BE2C (cell line): ENCODE measurements around the gene CDC123.

Experiments
- DNase-seq: peaks from one replicate; pipeline ENCODE4 v3.0.0-alpha.2; 2020
- H3K27me3 ChIP-seq: fragments of 250-450 bp; sonication (Bioruptor Pico); 2 replicates; pipeline ENCODE4 v1.5.1; 2020; ENCODE audit warnings: mild to moderate bottlenecking
- H3K36me3 ChIP-seq: fragments of 250-450 bp; sonication (Bioruptor Pico); 2 replicates; pipeline ENCODE4 v1.5.1; 2020; ENCODE audit warnings: mild to moderate bottlenecking
- H3K4me1 ChIP-seq: fragments of 250-450 bp; sonication (Bioruptor Pico); 2 replicates; pipeline ENCODE4 v1.5.1; 2020
- H3K4me3 ChIP-seq: 2 replicates; pipeline ENCODE4 v1.5.1; 2011; ENCODE audit warnings: low read depth, low read length
- H3K9me3 ChIP-seq: fragments of 250-450 bp; sonication (Bioruptor Pico); 2 replicates; pipeline ENCODE4 v1.5.1; 2020
- CTCF ChIP-seq: IDR thresholded peaks from 2 replicates; pipeline ENCODE4 v1.5.1; 2012; ENCODE audit warnings: mild to moderate bottlenecking, low read depth, low read length

CDC123 gene

GRCh38 chr10:12195281-12195602 lies 746 bp upstream of the CDC123 start:
- Histone ChIP-seq H3K27me3 (no peaks in the 10 kb centered on the region), H3K4me3 (peak overlapping the region; percentile 99), H3K4me1 (no peaks in the 10 kb centered on the region), H3K9me3 (no peaks in the 10 kb centered on the region), H3K36me3 (peaks cover 14% of the 10 kb centered on the region)
- no peak for TF ChIP-seq CTCF
- no peak for DNase-seq

- Histone ChIP-seq H3K4me1 (no peaks in the 10 kb centered on the region), H3K4me3 (peak overlapping the region; percentile 99), H3K36me3 (peaks cover 28% of the 10 kb centered on the region), H3K27me3 (no peaks in the 10 kb centered on the region), H3K9me3 (no peaks in the 10 kb centered on the region)
- no peak for TF ChIP-seq CTCF
- DNase-seq: no peak
Observed at GRCh38 chr10:12196531-12197211, 683 bp downstream of the CDC123 start.

- no peaks in the 10 kb centered on the region for H3K27me3 ChIP-seq
- peaks cover 41% of the 10 kb centered on the region for H3K36me3 ChIP-seq
- no peak for DNase-seq
- H3K4me3 ChIP-seq: no peak overlapping the region
- TF ChIP-seq CTCF: no peak
- no peaks in the 10 kb centered on the region for H3K9me3 ChIP-seq
- H3K4me1 ChIP-seq: no peaks in the 10 kb centered on the region
Observed at GRCh38 chr10:12198156-12198555, 2.2 kb downstream of the CDC123 start.

GRCh38 chr10:12200850-12201249 lies 4.9 kb downstream of the CDC123 start:
- H3K27me3 ChIP-seq: no peaks in the 10 kb centered on the region
- no peaks in the 10 kb centered on the region for H3K9me3 ChIP-seq
- no peaks in the 10 kb centered on the region for H3K4me1 ChIP-seq
- no peak overlapping the region for H3K4me3 ChIP-seq
- no peak for TF ChIP-seq CTCF
- peaks cover 57% of the 10 kb centered on the region for H3K36me3 ChIP-seq
- DNase-seq: no peak

- DNase-seq: no peak
- H3K27me3 ChIP-seq: no peaks in the 10 kb centered on the region
- no peaks in the 10 kb centered on the region for H3K4me1 ChIP-seq
- peaks cover 57% of the 10 kb centered on the region for H3K36me3 ChIP-seq
- H3K9me3 ChIP-seq: no peaks in the 10 kb centered on the region
- TF ChIP-seq CTCF: no peak
- no peak overlapping the region for H3K4me3 ChIP-seq
Observed at GRCh38 chr10:12201543-12201942, 5.6 kb downstream of the CDC123 start.

- no peak for DNase-seq
- H3K36me3 ChIP-seq: peaks cover 57% of the 10 kb centered on the region
- no peaks in the 10 kb centered on the region for H3K27me3 ChIP-seq
- H3K9me3 ChIP-seq: no peaks in the 10 kb centered on the region
- TF ChIP-seq CTCF: no peak
- H3K4me3 ChIP-seq: no peak overlapping the region
- H3K4me1 ChIP-seq: no peaks in the 10 kb centered on the region
Observed at GRCh38 chr10:12202226-12202625, 6.2 kb downstream of the CDC123 start.
